HG02981 (cell line): ENCODE measurements around the gene EFTUD2.
"Not testable (repeated sequence)": the region's sequence is repeated elsewhere in the genome, so short reads cannot be mapped to it uniquely, and the experiment has no call there.

Source experiments
- ATAC-seq: cut with Tn5 transposase; IDR thresholded peaks from one replicate; pipeline ENCODE4 v1.9.1; 2021; ENCODE audit warnings: mild to moderate bottlenecking, moderate library complexity; ENCODE audit not compliant: unreplicated experiment

The EFTUD2 gene

DNA sequence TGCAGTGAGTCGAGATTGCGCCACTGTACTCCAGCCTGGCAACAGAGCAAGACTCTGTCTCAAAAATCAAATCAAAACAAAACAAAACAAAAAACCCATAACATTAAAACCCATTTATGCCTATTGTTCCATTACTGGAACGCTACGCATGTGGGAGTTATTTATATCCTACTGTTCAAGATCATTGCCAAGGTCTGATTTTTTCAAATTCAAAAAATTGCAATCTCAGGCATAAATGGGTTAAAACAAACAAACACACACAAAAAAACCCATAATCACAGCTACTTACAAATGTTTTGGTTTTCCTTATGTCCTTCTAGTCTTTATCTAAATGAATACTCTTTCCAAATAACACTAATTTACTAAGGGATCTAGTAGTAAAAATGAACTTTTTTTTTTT lies 87.0 kb downstream of the EFTUD2 start:
- ATAC-seq: no peak

DNA sequence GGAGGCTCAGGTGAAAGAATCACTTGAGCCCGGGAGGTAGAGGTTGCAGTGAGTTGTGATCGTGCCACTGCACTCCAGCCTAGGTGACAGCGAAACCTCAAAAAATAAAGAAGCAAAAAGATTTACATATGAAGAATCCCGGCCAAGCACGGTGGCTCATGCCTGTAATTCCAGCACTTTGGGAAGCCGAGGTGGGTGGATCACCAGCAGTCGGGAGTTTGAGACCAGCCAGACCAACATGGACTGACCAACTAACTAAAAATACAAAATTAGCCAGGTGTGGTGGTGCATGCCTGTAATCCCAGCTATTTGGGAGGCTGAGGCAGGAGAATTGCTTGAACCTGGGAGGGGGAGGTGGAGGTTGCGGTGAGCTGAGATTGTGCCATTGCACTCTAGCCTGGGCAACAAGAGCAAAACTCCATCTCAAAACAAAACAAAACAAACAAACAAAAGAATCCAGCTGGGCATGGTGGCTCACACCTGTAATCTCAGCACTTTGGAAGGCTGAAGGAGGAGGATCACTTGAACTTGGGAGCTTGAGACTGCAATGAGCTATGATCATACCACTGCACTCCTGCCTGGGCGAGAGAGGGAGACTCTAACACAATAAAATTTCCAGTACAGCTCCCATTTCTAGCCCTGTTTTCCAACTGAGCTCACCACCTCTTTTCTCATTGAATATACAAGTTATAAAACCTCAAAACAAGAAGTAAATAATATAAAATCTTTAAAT lies 90.4 kb downstream of the EFTUD2 start:
- ATAC-seq: not testable (repeated sequence)

DNA sequence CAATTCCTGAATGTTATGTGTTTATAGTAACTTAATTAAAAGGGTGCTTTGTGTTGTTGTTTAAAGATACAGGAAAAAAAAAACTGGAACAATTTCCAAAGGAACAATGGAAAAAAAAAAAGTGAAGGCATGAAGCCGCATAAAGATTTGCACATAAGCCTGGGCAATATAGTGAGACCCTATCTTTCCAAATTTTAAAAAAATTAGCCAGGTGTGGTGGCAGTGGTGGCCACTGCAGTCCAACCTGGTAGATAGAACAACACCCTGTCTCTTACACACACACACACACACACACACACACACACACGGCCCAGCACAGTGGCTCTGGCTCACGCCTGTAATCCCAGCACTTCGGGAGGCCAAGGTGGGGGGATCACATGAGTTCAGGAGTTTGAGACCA lies 91.1 kb downstream of the EFTUD2 start:
- no peak for ATAC-seq

DNA sequence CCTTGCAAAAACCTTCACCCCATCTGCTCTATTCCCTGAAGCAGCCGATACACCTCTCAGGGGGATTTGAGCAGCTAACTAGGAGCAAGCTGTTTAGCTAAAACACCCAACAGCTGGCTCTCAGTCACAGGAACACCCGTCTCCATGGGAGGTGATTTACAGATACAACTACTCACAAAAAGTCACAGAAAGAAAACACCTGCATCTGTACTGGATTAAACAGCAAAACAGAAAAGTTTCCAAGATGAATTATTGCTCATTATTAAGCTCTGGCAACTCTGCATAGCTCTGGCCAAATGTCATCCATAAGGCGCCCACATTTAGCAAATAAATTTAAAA lies 91.5 kb downstream of the EFTUD2 start:
- ATAC-seq: no peak

DNA sequence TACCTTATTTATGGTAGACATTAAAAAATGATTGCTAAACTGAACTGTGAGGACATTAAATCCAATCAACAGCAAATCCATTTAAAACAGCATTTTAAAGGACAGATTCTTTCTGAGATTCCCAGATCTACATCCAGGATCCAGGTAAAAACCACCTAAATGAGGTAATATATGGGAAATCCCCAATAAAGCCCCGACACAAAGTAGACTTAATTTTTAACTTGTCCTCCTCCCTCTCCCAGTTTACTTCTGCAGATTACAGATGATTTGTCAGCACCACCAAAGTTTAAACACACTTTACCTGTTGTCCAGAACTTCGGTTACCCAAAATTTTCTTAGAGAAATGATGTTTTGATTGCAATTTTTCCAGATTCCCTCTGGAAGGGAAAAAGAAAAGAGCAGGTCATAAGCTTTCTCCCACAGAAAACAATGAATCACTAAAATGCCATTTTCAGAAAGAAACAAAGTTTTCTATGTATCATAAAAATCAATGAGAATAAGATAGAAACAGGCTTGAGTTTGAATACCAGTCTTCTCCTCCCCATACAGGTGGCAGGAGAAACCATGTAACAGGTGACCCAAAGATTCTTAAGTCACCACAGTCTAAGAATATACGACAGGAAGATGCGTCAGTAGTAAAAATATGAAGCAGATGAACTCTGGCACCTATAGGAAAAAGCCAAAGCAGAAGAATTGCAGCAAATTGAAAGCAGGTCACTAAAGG lies 92.0 kb downstream of the EFTUD2 start:
- no peak for ATAC-seq

DNA sequence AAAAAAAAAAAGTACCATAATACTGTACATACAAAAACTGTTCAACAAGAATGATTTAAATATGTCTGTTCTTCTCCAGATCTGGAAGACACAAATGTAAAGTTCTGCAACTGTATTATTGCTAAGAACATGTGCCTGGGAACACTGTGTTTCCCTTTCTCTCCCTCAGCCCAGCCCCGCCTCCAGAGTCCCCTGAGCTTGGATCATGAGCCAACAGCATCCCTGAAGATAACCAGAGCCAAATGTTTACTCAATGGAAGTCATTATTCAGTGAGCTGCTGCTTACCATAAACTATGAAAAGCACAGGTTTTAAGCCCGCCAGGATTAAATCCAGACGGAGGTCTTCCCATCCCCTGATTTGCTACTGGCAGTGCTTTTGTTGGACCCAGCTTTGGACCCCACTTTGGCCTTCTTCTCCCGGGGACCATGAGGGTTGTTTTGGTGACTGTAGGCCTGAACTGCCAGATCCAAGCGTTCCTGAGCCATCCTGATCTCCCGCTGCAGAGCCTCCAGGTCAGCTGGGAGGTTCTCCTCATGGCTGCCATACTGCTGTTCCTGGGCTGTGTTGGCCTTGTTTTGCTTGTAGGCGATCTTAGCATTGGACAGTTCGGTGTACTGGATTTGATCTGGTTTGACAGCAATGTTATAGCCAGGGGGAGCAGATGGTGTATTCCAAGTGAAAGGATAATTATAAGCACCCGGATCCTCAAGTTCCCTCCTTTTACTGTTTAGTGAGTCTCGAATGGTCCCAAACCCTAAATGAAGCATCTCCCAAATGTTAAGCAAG lies 94.7 kb downstream of the EFTUD2 start:
- ATAC-seq: no peak

DNA sequence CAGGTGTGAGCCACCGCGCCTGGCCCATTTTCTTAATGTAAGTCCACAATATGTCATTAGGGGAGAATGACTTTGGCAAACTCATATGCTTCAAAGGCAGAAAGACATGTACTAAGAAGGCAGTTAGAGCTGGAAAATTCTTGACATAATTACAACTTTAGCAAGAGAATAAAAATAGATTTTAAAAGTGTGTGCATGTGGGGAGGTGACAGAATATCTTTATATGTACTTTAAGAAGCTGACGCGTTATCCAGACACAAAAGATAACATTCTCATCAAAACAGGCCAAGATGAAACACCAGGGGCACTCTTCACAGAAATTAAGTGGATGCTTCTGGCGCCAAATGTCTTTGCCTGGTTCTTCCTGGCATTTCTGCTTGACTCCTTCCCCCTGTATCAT lies 97.4 kb downstream of the EFTUD2 start:
- no peak for ATAC-seq
